HG03064 (cell line): Measurements from ENCODE around the gene ZNF598.

Experiments used
- ATAC-seq: cut with Tn5 transposase; IDR thresholded peaks from one replicate; pipeline ENCODE4 v1.9.1; 2021; ENCODE audit warnings: low read depth; ENCODE audit not compliant: unreplicated experiment

Gene ZNF598

DNA sequence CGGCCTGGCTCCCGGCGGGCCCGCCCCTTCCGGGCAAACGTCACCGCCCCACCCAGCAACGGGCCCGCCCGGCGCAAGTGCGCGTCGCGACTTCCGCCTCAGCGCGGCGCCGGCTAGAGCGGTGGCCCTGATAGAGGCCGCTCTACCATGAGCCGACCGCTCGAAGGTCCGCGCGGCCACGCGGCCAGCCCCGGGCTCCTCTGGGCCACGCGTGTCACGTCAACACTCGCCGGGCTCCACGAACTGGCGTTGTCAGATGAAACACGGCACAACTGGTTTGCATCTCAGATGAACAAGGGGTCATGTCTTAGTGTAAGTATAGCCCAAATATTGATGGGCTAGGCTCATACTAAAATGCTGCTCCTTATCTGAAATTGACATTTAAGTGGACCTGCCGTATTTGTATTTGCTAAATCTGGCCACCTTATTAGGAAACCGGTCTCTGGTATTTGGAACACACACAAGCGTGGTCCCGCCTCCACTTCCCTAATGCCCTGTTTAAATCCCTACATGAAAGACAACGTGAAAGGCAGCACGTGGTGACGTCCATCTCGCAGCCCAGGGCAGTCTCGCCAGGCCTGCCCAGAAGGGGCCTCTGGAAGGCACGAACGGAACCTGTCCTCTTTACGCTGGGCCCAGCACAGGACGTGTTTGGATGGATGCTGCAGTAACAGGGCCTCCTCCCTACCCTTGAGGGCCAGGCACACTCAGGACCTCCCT is at the start of gene ZNF598:
ZNF598 (minus strand) TSS at position 31 of the 720 bp plus-strand sequence.
- ATAC-seq: peak; percentile 74

DNA sequence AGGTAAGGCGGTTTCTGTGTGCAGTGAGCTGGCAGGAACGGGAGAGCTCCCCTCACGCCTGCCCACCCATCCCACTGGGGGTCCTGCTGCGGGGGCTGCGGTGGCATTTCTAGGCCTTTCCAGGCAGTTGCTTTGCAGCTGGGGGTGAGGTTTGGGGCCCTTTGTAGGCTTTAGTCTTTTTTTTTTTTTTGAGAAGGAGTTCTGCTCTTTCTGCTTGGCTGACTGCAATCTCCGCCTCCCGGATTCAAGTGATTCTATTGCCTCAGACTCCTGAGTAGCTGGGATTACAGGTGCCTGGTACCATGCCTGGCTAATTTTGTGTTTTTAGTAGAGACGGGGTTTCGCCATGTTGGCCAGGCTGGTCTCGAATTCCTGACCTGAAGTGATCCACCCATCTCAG is 49.3 kb upstream of the ZNF598 start:
- no peak for ATAC-seq

DNA sequence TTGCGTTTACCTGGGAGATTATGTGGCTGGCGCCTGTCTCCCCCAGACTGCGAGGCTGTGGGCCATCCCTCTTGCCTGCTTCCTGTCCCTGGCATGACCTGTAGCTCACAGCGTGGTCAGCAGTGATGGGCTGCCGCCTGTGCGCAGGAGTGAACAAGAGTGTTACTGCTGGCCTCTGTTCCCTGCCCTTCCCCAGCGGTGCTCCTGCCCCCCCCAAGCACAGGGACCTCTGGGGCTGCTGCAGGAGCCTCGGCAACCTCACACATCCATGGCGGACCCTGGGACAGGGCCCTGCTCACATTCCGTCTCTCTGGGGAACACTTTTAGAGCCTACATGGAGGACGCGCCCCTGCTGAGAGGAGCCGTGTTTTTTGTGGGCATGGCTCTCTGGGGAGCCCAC is 48.8 kb upstream of the ZNF598 start:
- no peak for ATAC-seq

DNA sequence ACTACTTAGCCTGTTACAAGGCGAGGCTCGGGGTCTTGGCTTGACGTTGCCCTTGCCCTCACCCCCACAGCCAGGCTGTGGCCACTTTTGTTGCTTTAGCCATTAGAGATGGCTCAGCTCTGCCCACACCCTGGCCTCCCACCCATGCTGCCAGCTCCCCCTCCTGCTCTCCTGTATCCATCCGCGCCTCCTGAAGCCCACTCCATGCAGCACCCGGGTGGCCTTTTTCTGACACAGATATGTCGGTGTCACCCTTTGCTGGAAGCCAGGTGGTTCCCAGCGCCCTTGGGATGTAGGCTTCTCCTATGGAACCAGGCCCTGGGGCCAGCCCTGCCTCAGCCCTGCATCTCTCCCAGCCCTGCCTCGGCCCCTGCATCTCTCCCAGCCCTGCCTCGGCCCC is 47.8 kb upstream of the ZNF598 start:
- ATAC-seq: no peak

DNA sequence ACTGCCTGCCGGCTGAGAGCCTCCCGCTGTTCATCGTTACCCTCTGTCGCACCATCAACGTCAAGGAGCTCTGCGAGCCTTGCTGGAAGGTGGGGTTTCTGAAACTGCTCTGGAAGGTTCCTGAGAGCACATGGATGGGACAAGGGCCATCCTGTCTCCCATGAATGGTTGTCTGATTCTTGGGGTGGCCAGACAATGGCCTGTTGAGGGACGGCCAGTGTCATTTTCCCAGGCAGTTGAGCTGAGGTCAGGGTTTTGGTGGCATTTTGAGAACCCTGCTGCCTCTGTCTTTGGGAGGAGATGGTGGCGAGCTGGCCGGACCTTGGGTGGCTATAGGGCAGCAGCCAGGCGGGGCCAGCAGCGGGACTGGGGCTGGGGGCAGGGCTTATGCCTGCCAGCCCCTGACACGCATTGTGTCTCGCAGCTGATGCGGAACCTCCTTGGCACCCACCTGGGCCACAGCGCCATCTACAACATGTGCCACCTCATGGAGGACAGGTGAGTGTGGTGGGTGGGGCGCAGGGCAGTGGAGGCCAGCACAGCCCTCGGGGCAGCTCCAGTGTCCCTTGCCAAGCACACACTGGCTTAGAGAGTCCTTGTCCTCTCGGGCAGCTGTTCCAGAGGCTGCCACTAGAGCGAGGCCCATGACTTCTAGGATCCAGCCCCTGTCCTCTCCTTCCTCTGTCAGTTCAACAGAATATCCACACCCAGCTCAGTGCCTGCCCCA is 47.2 kb upstream of the ZNF598 start:
- no peak for ATAC-seq

DNA sequence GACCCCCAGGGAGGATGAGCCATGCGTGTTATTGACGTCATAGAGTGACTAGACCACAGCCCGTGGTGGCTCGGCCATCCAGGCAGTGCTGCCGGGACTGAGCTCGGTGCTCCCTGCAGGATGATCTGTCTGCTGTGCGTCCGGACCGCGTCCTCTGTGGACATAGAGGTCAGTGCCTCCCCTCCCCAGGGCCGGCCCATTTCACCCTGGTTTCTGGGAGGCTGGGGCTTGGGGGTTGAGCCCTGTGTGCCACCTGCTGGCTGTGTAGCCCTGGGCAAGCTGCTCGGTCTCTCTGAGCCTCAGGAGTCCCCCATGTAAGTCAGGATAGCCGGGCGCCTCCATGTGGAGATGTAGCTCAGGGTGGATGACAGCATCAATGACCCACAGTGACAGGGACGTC is 46.5 kb upstream of the ZNF598 start:
- ATAC-seq: no peak

DNA sequence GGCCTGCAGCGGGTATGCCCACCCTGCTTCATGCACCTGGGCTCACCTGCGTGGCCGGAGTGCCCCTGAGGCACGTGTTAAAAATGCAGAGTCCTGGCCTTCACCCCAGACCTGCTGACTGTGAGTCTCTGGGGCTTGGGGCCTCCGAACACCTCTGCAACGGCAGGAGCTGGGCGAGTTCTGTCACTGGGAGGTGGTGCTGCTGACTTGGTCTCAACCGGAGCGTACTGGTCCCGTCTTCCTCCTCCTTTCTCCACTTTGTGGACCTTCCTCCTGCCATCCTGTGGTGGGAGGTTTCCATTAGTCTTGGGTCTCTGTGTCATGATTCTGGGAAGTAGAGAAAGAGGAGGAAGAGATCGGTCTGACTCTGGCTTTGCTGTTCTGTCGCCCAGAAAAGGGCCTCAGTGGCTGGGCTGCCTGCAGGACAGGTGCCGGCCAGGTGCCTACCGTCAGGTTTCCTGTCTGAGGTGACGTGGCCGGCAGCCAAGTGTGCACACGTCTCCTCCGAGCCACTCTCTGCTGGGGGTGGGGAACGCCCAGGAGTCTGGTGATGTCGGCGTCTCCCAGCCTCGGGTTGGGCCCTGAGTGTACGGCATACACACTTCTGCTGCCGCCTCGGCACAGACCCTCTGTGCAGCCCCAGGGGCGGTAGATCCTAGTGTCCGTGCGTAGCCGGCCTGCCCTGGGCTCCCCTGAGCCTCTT is 45.1 kb upstream of the ZNF598 start:
- no peak for ATAC-seq

DNA sequence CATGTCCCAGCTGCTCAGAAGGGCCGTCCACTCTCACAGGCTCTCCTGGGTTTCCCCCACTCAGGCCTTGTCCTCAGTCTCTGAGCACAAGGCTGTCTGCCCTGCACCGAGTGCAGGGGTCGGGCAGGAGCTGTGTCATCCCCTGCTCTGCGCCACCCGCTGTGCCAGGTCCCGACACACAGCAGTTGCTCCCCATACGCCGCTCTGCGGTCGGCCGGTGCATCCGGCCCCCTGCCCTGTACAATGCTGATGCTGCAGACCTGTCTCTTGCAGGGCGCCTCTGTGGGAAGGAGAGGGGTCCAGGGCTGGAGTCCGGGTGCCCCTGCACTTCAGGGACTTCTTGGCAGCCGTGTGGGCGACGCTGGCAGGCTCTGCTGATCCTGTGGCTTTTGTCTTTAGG is 44.3 kb upstream of the ZNF598 start:
- ATAC-seq: no peak

DNA sequence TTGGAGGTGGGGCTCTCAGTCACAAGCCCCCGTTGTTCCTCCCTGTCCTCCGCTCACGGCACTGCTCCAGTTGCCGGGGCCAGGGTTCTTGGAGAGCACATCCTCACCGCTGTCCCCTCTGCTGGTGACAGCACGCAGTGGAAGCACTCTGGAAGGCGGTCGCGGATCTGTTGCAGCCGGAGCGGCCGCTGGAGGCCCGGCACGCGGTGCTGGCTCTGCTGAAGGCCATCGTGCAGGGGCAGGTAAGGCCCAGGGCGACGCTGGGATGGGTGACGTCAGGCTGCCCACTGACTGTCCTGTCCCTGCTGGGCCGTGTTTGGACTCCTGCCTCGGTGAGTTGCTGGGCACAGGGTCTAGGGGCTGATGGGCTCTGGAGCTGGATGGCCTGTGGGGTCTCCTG is 43.6 kb upstream of the ZNF598 start:
- no peak for ATAC-seq

DNA sequence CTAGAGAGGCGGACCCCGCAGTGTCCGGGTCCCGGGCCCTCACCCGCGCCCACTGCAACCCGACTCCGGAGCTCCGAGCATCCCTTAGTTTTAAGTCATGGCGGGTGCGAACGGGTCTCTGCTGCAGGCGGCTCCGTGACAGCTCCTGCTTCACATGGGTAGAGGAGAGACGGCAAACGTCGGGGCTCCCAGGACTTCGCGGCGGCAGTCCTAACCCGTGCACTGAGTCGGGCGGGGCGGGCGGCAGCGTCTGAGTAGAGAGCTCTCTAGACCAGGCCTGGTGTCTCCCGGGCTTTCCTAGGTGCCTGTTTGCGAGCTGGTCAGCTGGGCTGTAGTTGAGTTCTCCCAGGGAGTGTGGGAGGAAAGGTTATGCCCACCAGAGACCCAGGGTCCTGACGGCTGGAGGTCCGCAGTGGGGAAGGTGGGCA is 38.5 kb upstream of the ZNF598 start:
- ATAC-seq: no peak

DNA sequence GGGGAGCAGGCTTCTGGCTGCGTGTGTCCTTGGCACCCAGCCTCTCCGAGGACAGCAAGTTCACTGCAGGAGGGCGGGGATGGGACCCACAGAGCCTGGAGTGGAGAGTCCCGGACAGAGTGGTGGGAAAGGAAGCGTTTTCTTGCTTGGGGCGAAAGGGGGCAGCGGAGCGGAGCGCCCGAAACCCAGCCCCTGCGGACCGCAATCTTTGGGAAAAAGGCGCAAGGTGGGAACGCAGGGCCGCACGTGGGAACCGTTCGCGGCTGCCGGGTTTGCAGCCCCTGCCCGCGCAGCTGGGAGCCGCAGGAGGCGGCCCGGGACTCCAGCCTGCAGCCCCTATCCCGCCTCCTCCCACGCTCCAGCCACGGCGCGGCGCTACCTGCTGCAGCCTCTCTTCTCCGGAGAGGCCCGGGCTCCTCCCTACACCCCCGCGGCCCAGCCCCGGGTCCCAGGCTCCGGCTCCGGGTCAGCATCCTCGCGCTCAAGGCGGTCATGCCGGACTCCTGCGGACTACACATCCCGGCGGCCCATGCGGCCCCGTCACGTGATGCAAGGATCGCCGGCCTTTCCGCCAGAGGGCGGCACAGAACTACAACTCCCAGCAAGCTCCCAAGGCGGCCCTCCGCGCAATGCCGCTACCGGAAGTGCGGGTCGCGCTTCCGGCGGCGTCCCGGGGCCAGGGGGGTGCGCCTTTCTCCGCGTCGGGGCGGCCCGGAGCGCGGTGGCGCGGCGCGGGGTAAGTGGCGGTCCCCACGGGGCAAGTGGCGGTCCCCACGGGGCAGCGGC is 37.9 kb upstream of the ZNF598 start, which contains the start of the genes NTHL1 and TSC2:
NTHL1 (minus strand) TSS at position 505 of the 786 bp plus-strand sequence; CDS start at position 494, 11 bp downstream.
TSC2 (plus strand) TSS at position 656 of the 786 bp plus-strand sequence. CDS start 631 bp downstream, outside the sequence.
- peak; percentile 89 for ATAC-seq

DNA sequence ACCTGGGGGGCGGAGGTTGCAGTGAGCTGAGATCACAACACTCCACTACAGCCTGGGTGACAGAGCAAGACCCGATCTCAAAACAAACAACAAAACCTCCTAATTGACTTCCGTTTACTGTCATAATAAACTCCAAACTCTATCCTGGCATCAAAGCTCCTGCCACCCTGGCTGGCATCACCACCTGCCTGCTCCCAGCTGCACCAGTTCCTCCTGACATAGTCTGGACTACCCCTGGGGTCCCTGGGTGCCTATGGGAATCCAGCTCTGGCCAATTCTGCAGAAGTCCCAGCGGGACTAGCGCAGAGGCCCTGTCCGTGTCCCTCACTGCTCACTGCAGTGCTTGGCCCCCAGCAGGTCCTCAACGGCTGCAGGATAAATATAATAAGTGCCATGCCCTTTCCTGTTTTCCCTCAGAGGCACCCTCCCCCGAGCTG is 37.3 kb upstream of the ZNF598 start:
- no peak for ATAC-seq

DNA sequence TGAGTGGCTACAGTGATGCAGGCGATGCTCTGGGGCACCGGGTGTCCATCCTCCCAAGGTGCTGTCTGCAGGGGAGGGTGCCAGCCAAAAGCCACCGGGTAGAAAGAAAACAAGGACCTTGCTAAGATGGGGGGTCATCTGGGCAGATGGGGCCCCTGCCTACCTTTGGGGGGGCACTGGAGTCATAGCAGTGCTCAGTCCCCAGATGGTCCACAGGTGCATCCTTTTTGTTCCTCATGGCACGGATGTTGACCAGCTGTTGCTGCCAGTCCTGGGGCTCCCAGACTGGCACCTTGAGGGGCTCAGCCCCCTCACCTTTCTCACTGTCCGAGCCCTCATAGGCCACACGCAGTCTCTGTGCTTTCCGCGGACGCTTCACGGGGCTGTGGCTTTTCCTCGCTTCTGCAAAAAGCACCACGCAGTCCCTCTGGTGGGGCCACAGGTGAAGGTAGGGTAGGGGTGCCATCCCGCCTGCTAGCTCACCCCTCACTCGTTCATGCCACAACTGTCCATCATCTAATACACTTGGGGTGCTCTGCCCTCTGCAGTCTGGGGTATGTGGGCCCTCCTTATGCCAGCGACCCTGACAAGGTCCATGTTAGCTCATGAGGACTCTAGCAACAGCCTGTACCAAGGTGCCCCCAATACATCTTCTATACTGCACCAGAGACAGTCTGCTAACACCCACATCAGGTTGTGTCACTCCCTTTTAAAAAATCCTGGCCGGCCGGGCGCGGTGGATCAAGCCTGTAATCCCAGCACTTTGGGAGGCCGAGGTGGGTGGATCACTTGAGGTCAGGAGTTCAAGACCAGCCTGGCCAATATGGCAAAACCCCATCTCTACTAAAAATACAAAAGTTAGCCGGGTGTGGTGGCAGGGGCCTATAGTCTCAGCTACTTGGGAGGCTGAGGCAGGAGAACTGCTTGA is 36.6 kb upstream of the ZNF598 start:
- no peak for ATAC-seq

DNA sequence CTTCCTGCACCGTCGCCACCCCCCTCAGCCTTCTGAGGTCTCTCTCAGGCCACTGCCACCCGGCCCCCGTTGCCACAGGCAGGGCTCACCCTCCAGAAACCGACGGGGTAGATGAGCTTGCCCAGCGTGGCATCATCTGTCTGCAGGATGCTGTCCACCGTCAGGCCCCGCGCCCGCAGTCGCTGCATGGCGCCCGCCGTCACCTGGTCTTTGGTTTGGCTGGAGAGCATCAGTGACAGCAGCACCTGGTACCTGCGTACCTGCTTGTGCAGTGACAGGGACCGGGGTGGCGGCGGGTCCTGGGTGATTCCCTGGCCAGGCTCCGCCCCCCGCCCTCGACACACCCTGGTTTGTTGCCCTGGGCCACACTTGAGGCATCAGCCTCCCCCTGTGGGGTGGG is 34.9 kb upstream of the ZNF598 start:
- ATAC-seq: no peak

DNA sequence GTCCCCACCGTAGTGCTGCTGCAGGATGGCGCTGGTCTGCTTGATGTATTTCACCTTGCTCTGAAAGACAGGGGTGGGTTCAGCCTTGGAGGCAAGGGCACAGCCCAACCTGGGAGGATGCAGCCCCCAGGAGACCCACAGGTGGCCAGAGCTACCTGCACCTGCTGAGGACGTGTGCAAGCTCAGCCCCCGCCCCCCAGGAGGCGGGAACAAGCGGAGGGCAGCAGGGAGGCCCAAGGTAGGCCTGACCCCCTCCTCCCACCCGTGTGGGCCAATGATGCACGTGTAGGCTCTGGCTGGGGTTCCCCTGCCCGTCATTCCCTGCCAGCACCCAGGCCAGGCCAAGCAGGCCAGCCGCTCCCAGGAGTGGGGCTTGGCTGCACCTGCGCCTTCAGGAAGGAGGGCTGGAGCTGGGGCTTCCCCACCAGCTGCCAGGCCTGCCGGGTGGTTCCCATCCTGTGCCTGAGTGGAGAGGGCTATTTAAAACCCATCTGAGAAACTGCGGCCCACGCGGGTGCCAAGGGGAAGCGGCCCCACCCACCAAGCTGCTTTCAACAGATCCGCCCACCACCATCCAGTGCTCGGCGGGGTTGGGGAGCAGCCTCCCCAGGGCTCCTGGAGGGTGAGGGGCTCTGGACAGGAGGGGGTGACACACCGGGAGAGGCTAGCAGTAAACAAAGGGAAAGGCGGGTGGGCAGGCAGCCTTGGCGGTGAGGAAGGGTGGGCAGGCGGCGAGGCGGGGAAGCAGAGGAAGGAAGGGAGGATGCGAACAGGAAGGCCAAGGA is 34.2 kb upstream of the ZNF598 start:
- no peak for ATAC-seq

DNA sequence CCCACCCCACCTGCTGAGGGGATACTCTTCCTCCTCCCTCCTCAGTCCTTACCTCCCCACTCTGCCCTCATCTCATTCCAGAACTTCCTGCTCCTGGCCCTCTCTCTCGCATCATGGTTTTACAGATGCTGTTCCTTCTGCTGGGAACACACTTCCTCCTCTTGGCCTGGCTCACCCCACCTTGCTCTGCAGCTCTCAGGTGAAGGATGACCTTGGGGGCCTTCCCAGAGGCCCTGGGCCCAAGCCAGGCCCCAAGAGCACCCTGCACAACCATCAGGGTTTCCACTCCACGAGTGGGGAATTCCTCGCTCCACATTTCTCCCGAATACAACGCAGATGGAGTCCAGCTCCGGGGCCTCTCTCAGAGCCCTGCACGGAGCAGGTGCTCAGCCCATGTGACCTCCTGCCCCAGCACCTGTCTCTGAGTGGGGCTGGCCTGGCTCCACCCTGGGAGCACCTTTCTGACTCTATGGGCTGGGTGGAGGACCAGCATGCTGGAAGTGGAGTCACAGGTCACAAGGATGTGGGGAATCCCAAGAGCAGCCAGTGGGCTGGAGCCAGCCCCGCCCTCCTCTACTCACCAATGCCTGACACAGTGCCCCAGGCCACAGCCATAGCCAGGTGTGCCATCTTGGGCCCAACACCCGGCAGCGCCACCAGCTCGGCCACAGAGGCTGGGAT is 33.5 kb upstream of the ZNF598 start:
- ATAC-seq: no peak

DNA sequence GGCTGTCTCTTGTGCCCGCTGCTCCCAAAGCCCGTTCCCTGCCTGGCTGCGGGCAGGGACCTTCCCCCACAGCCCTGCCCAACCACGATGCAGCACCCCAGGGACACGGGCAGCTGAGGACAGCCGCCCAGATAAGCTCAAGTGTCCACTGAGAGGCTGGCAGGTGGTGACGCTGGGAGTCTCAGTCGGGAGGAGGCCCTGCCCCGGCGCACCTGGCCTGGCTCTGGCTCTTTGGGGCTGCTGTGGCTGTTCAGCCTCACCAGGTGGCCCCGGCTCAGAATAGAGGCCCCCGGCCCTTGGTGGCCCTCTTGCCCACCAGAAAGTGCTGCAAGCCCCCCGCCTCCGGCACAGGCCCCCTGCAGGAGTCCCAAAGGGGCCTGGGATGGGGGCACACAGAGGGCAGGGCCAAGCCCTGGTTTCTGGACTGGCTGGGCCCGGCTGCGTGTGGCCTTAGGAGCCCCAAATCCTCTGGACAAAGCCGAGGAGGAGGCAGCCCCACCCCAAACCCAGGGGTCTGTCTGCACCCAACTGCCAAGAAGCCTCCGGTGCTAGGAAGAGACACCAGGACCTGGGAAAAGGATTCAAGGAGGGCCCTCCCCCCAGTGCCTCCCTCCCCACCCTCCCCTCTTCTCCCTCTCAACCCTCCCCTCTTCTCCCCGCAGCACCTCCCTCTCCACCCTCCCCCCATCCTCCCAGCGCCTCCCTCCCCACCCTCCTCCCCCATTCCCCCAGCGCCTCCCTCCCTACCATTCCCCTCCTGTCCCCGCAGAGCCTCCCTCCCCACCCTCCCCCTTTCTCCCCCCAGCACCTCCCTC is 32.8 kb upstream of the ZNF598 start:
- ATAC-seq: no peak
